ENCODE results near the gene LIPC. TPM values are rescaled to one million over a fixed set of nuclear protein-coding genes. Genes with fewer than 3 reads are reported as not detected.

Gene LIPC
- polyA plus RNA-seq, 1 of the 3 experiments (the other 2 are of a cell fraction) = not detected

DNA sequence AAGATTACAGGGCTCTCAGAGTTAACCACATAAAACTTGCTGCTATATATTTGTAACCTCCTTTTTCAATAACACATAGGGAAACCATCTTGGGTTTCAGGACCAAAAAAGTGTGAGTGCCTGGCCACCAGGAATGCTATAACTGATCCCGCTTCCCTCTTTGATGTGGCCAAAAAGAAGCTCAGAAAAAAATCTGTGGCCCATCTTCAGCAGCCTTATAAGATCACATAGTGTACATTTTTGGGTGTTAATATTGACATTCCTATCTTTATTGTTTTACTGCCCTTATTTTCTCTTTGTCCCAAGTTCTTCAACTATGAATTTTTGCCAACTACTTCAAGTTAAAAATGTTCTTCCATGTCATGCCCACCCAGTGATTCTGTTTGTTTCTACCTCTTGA, 102.8 kb downstream of the LIPC start (continued):
- TF ChIP-seq, protein P1, sequence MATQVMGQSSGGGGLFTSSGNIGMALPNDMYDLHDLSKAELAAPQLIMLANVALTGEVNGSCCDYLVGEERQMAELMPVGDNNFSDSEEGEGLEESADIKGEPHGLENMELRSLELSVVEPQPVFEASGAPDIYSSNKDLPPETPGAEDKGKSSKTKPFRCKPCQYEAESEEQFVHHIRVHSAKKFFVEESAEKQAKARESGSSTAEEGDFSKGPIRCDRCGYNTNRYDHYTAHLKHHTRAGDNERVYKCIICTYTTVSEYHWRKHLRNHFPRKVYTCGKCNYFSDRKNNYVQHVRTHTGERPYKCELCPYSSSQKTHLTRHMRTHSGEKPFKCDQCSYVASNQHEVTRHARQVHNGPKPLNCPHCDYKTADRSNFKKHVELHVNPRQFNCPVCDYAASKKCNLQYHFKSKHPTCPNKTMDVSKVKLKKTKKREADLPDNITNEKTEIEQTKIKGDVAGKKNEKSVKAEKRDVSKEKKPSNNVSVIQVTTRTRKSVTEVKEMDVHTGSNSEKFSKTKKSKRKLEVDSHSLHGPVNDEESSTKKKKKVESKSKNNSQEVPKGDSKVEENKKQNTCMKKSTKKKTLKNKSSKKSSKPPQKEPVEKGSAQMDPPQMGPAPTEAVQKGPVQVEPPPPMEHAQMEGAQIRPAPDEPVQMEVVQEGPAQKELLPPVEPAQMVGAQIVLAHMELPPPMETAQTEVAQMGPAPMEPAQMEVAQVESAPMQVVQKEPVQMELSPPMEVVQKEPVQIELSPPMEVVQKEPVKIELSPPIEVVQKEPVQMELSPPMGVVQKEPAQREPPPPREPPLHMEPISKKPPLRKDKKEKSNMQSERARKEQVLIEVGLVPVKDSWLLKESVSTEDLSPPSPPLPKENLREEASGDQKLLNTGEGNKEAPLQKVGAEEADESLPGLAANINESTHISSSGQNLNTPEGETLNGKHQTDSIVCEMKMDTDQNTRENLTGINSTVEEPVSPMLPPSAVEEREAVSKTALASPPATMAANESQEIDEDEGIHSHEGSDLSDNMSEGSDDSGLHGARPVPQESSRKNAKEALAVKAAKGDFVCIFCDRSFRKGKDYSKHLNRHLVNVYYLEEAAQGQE (IDR thresholded peaks at IDR 0.05; ENCODE audit: low read depth, low read length) = no peak
- no peak for TF ChIP-seq EP300 (IDR thresholded peaks at IDR 0.05; ENCODE audit: borderline replicate concordance in 1 of 2, low read depth in 1 of 2, low read length in 1 of 2)
- TF ChIP-seq MEF2A (IDR thresholded peaks at IDR 0.05; ENCODE audit: borderline replicate concordance, low read depth) = no peak
- no peak for TF ChIP-seq TAF1 (IDR thresholded peaks at IDR 0.05; ENCODE audit: borderline replicate concordance, low read depth, low read length)

DNA sequence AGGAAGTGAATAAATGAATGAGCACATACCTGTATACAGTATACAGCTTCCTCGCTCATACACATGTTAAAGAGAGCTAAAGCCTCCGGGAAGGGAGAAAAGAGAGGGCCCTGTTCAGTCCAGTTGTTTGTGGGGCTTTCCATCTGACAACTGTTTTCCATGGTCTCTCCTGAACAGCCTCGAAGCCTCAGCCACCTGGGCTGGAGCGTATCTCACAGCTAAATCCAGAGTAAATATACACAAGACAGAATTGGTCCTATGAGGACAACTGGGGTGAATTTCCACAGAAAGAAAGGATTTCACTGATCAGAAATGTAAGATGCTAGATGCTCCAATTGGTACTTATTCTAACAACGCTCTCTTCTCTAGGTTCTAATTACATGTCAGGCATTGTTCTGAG, 103.5 kb downstream of the LIPC start:
- peaks cover 7% of the 10 kb centered on the region; the same call in 1 of the 2 replicates for H3K27me3 ChIP-seq (ENCODE audit: insufficient read depth)
- WGBS (ENCODE audit: low lambda C conversion rate) = 75% methylated on average over 5 of the region's 5 CpGs
- POLR2A ChIA-PET = no interaction called here

More for the DNA sequence above, 103.5 kb downstream of the LIPC start:
- Histone ChIP-seq H3K9me2 (no peaks in the 10 kb centered on the region), H3K27ac (ENCODE audit: low read depth in 2 of 2, low read length in 1 of 2) (no peak overlapping the region), H3K79me2 (ENCODE audit: insufficient read depth) (no peaks in the 10 kb centered on the region), H4K20me1 (ENCODE audit: insufficient read depth) (no peaks in the 10 kb centered on the region), H3K9ac (no peak overlapping the region), H3K4me2 (no peak overlapping the region), H3K4me3 (ENCODE audit: low read depth in 2 of 2, low read length in 1 of 2) (no peak overlapping the region), H3K4me1 (ENCODE audit: control insufficient read depth in 1 of 2, insufficient read depth in 2 of 2, low read depth in 1 of 2, low read length in 1 of 2) (no peaks in the 10 kb centered on the region), H3F3A (replicated peaks; ENCODE audit: insufficient read depth) (no peaks in the 10 kb centered on the region), H3K36me3 (replicated peaks in 1 of 2; ENCODE audit: control insufficient read depth in 1 of 2, insufficient read depth in 2 of 2, low read length in 1 of 2) (no peaks in the 10 kb centered on the region), H3K9me3 (no peaks in the 10 kb centered on the region), H2AFZ (ENCODE audit: low read depth) (no peak overlapping the region)
- no peak for DNase-seq
- CTCF ChIA-PET = no interaction called here
- TF ChIP-seq NFIC (IDR thresholded peaks at IDR 0.05; ENCODE audit: borderline replicate concordance) (no peak), GATA2 (CRISPR knock-in tag; IDR thresholded peaks at IDR 0.05) (no peak), MXI1 (IDR thresholded peaks at IDR 0.05; ENCODE audit: low read depth, low read length) (no peak), RXRA (IDR thresholded peaks at IDR 0.05; ENCODE audit: borderline replicate concordance, low read depth) (no peak), FOXM1 (IDR thresholded peaks at IDR 0.05; ENCODE audit: low read depth) (no peak), SIN3A (IDR thresholded peaks at IDR 0.05; ENCODE audit: borderline replicate concordance, low read depth, low read length) (no peak), POLR2AphosphoS5 (IDR thresholded peaks at IDR 0.05; ENCODE audit: low read depth, low read length) (no peak), TCF12 (IDR thresholded peaks at IDR 0.05) (no peak), RFX5 (IDR thresholded peaks at IDR 0.05; ENCODE audit: low read length) (no peak), ELF1 (IDR thresholded peaks at IDR 0.05) (no peak), EZH2phosphoT487 (IDR thresholded peaks at IDR 0.05; ENCODE audit: borderline replicate concordance, low read depth) (no peak), CHD2 (IDR thresholded peaks at IDR 0.05; ENCODE audit: low read length, partially characterized antibody) (no peak)
- TF ChIP-seq, protein P2, sequence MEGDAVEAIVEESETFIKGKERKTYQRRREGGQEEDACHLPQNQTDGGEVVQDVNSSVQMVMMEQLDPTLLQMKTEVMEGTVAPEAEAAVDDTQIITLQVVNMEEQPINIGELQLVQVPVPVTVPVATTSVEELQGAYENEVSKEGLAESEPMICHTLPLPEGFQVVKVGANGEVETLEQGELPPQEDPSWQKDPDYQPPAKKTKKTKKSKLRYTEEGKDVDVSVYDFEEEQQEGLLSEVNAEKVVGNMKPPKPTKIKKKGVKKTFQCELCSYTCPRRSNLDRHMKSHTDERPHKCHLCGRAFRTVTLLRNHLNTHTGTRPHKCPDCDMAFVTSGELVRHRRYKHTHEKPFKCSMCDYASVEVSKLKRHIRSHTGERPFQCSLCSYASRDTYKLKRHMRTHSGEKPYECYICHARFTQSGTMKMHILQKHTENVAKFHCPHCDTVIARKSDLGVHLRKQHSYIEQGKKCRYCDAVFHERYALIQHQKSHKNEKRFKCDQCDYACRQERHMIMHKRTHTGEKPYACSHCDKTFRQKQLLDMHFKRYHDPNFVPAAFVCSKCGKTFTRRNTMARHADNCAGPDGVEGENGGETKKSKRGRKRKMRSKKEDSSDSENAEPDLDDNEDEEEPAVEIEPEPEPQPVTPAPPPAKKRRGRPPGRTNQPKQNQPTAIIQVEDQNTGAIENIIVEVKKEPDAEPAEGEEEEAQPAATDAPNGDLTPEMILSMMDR (IDR thresholded peaks at IDR 0.05) = no peak
